EL (cell line): ENCODE results near the gene CRYL1.

ENCODE experiments used
- DNase-seq: peaks from one replicate; pipeline ENCODE4 v3.0.0-alpha.2; 2016

Gene CRYL1

GRCh38 chr13:20394506-20394905 lies 131.2 kb downstream of the CRYL1 start:
- DNase-seq, result no peak

- no peak for DNase-seq
Observed at GRCh38 chr13:20394169-20394501, 131.5 kb downstream of the CRYL1 start.

- DNase-seq, result no peak
Observed at GRCh38 chr13:20393273-20394168, 132.1 kb downstream of the CRYL1 start.

- no peak for DNase-seq
Observed at GRCh38 chr13:20392530-20392929, 133.1 kb downstream of the CRYL1 start.

- DNase-seq, result no peak
Observed at GRCh38 chr13:20391597-20392452, 133.8 kb downstream of the CRYL1 start.

- no peak for DNase-seq
Observed at GRCh38 chr13:20390526-20391175, 135.0 kb downstream of the CRYL1 start.

- DNase-seq, result no peak
Observed at GRCh38 chr13:20389696-20390525, 135.7 kb downstream of the CRYL1 start.

GRCh38 chr13:20388184-20388583 lies 137.5 kb downstream of the CRYL1 start:
- no peak for DNase-seq

- peak; percentile 15 for DNase-seq
Observed at GRCh38 chr13:20387441-20387971, 138.2 kb downstream of the CRYL1 start.

GRCh38 chr13:20387006-20387405 lies 138.7 kb downstream of the CRYL1 start:
- no peak for DNase-seq

GRCh38 chr13:20383058-20383457 lies 142.6 kb downstream of the CRYL1 start:
- DNase-seq, result no peak

- no peak for DNase-seq
Observed at GRCh38 chr13:20381401-20381800, 144.3 kb downstream of the CRYL1 start.

GRCh38 chr13:20378721-20379120 lies 146.9 kb downstream of the CRYL1 start:
- no peak for DNase-seq

GRCh38 chr13:20377720-20378119 lies 147.9 kb downstream of the CRYL1 start:
- no peak for DNase-seq

- DNase-seq, result no peak
Observed at GRCh38 chr13:20375871-20376270, 149.8 kb downstream of the CRYL1 start.

GRCh38 chr13:20373861-20374260 lies 151.8 kb downstream of the CRYL1 start:
- no peak for DNase-seq

GRCh38 chr13:20371825-20372224 lies 153.8 kb downstream of the CRYL1 start:
- no peak for DNase-seq

- DNase-seq, result no peak
Observed at GRCh38 chr13:20370815-20371421, 154.7 kb downstream of the CRYL1 start.

GRCh38 chr13:20369886-20370361 lies 155.7 kb downstream of the CRYL1 start:
- DNase-seq, result no peak

- no peak for DNase-seq
Observed at GRCh38 chr13:20366056-20366455, 159.6 kb downstream of the CRYL1 start.

- DNase-seq, result no peak
Observed at GRCh38 chr13:20363603-20364002, 162.1 kb downstream of the CRYL1 start.

- DNase-seq, result no peak
Observed at GRCh38 chr13:20363172-20363571, 162.5 kb downstream of the CRYL1 start.
